SK-N-SH (cell line): ENCODE measurements around the gene MRPL41. TPM values are rescaled to one million over a fixed set of nuclear protein-coding genes. Genes with fewer than 3 reads are reported as not detected.

Source experiments
- CTCF ChIA-PET: fragments of 300-600, 350-600 bp; formaldehyde crosslinking; extraction: SDS; loops from one replicate; lab custom pipeline; 2021; lab: Yijun Ruan, JAX
- POLR2A ChIA-PET: fragments of 350-600 bp; sonication (Branson Sonifier 250); formaldehyde crosslinking; extraction: SDS; loops from one replicate; lab custom pipeline; 2020; ENCODE audit warnings: antibody characterized with exemption, inconsistent platforms; lab: Yijun Ruan, JAX
- DNase-seq: peaks from one replicate; pipeline ENCODE4 v3.0.0; 2012
- H2AFZ ChIP-seq: fragments of 200-600 bp; sonication (generic); 2 replicates; pipeline ENCODE4 v1.8.1; 2016; ENCODE audit warnings: antibody characterized with exemption, mild to moderate bottlenecking, low read depth
- H3F3A ChIP-seq: fragments of 200-600 bp; sonication (generic); replicated peaks from 2 replicates; pipeline ENCODE3; 2016; ENCODE audit warnings: antibody characterized with exemption, mild to moderate bottlenecking; ENCODE audit not compliant: insufficient read depth
- H3K27ac ChIP-seq, 2 experiments: fragments of 200-500 bp in 1 of 2; fragments of 200-600 bp in 1 of 2; sonication (Bioruptor generic) in 1 of 2; sonication (generic), shearing (Covaris generic) in 1 of 2; 2 replicates each; pipeline versions ENCODE4 v1.5.1 to v1.6.1; 2014 to 2016; ENCODE audit warnings: low read depth in 2 of 2, inconsistent platforms in 1 of 2, low read length in 1 of 2, mild to moderate bottlenecking in 1 of 2, mixed read lengths in 1 of 2
- H3K27me3 ChIP-seq: fragments of 200-600 bp; sonication (generic), shearing (Covaris generic); 2 replicates; pipeline ENCODE4 v1.6.1; 2016; ENCODE audit warnings: mixed run types; ENCODE audit not compliant: insufficient read depth
- H3K36me3 ChIP-seq, 2 experiments: fragments of 200-500 bp in 1 of 2; fragments of 200-600 bp in 1 of 2; sonication (Bioruptor generic) in 1 of 2; sonication (generic) in 1 of 2; replicated peaks in 1 of 2; 2 replicates each; pipeline versions ENCODE3 to v1.5.1; 2014 to 2016; ENCODE audit warnings: low read length in 1 of 2, mild to moderate bottlenecking in 1 of 2; ENCODE audit not compliant: insufficient read depth in 2 of 2, control insufficient read depth in 1 of 2
- H3K4me1 ChIP-seq, 2 experiments: fragments of 200-500 bp in 1 of 2; fragments of 200-600 bp in 1 of 2; sonication (Bioruptor generic) in 1 of 2; sonication (generic), shearing (Covaris generic) in 1 of 2; 2 replicates each; pipeline versions ENCODE4 v1.5.1 to v1.6.1; 2014 to 2016; ENCODE audit warnings: low read depth in 1 of 2, low read length in 1 of 2, mixed run types in 1 of 2; ENCODE audit not compliant: insufficient read depth in 2 of 2, control insufficient read depth in 1 of 2
- H3K4me2 ChIP-seq: fragments of 200-600 bp; sonication (generic), shearing (Covaris generic); 2 replicates; pipeline ENCODE4 v1.6.1; 2017; ENCODE audit warnings: mixed run types
- H3K4me3 ChIP-seq, 2 experiments: fragments of 200-500 bp in 1 of 2; fragments of 200-600 bp in 1 of 2; sonication (Bioruptor generic) in 1 of 2; sonication (generic), shearing (Covaris generic) in 1 of 2; 2 replicates each; pipeline versions ENCODE4 v1.5.1 to v1.8.1; 2014 to 2016; ENCODE audit warnings: low read depth in 2 of 2, inconsistent platforms in 1 of 2, low read length in 1 of 2, mild to moderate bottlenecking in 1 of 2, mixed read lengths in 1 of 2, moderate library complexity in 1 of 2
- H3K79me2 ChIP-seq: fragments of 200-600 bp; sonication (generic); 2 replicates; pipeline ENCODE4 v1.8.1; 2017; ENCODE audit warnings: mild to moderate bottlenecking; ENCODE audit not compliant: insufficient read depth
- H3K9ac ChIP-seq: fragments of 200-600 bp; sonication (generic); 2 replicates; pipeline ENCODE4 v1.6.1; 2017; ENCODE audit warnings: mixed run types
- H3K9me2 ChIP-seq: fragments of 200-600 bp; sonication (generic); 2 replicates; pipeline ENCODE4 v1.6.1; 2017; ENCODE audit warnings: mixed run types
- H3K9me3 ChIP-seq: fragments of 200-600 bp; sonication (generic); 2 replicates; pipeline ENCODE4 v1.6.1; 2017; ENCODE audit warnings: mixed run types, mild to moderate bottlenecking, moderate library complexity
- H4K20me1 ChIP-seq: fragments of 200-600 bp; sonication (generic); 2 replicates; pipeline ENCODE4 v1.6.1; 2017; ENCODE audit warnings: mild to moderate bottlenecking, mixed run types; ENCODE audit not compliant: insufficient read depth
- CHD2 ChIP-seq: fragments of 150-350 bp; IDR thresholded peaks from 2 replicates; pipeline ENCODE4 v1.6.1; 2018; ENCODE audit warnings: low read length; ENCODE audit not compliant: partially characterized antibody
- ELF1 ChIP-seq: IDR thresholded peaks from 2 replicates; pipeline ENCODE4 v1.4.0; 2012
- EP300 ChIP-seq, 2 experiments: IDR thresholded peaks; 2 replicates each; pipeline versions ENCODE4 v1.4.0 to v1.6.1; 2012; ENCODE audit warnings: borderline replicate concordance in 1 of 2, low read depth in 1 of 2, low read length in 1 of 2
- EZH2phosphoT487 ChIP-seq: fragments of 200-600 bp; sonication (generic); IDR thresholded peaks from 2 replicates; pipeline ENCODE4 v1.6.1; 2017; ENCODE audit warnings: low read depth, mixed run types, mild to moderate bottlenecking, antibody characterized with exemption, moderate library complexity, borderline replicate concordance
- FOXM1 ChIP-seq: IDR thresholded peaks from 2 replicates; pipeline ENCODE4 v1.4.0; 2012; ENCODE audit warnings: low read depth, mild to moderate bottlenecking
- MEF2A ChIP-seq: IDR thresholded peaks from 2 replicates; pipeline ENCODE4 v1.4.0; 2012; ENCODE audit warnings: low read depth, borderline replicate concordance
- NRF1 ChIP-seq: IDR thresholded peaks from 2 replicates; pipeline ENCODE4 v1.6.1; 2012; ENCODE audit warnings: low read depth, mild to moderate bottlenecking, low read length
- POLR2AphosphoS5 ChIP-seq: IDR thresholded peaks from 2 replicates; pipeline ENCODE4 v1.6.1; 2012; ENCODE audit warnings: low read depth, low read length
- RAD21 ChIP-seq: IDR thresholded peaks from 2 replicates; pipeline ENCODE4 v1.6.1; 2012; ENCODE audit warnings: mild to moderate bottlenecking, low read length
- SIN3A ChIP-seq: IDR thresholded peaks from 2 replicates; pipeline ENCODE4 v1.6.1; 2012; ENCODE audit warnings: low read depth, mild to moderate bottlenecking, low read length, moderate library complexity, borderline replicate concordance
- USF1 ChIP-seq: IDR thresholded peaks from 2 replicates; pipeline ENCODE4 v1.4.0; 2012; ENCODE audit warnings: low read depth, borderline replicate concordance
- USF2 ChIP-seq: fragments of 150-350 bp; IDR thresholded peaks from 2 replicates; pipeline ENCODE4 v1.6.1; 2017; ENCODE audit warnings: antibody characterized with exemption, low read length, low read depth, borderline replicate concordance
- YY1 ChIP-seq: IDR thresholded peaks from 2 replicates; pipeline ENCODE4 v1.4.0; 2012; ENCODE audit warnings: low read depth, mild to moderate bottlenecking
- WGBS: methylation state at CpG from one replicate; pipeline ENCODE4 v1.1.6; 2017; ENCODE audit warnings: low lambda C conversion rate; 5-methylcytosine and 5-hydroxymethylcytosine counted together
- polyA plus RNA-seq, 3 experiments: library from polyadenylated mRNA; depleted of rRNA; stranded (reverse); fragments of >200 nt; gene quantifications; 2 replicates each; pipeline ENCODE4 v1.2.3, GENCODE V29; 2012
- TF ChIP-seq, protein P1 (sequence below): IDR thresholded peaks from 2 replicates; pipeline ENCODE4 v1.4.0; 2012; ENCODE audit warnings: low read depth
- TF ChIP-seq, protein P2 (sequence below): fragments of 150-350 bp; IDR thresholded peaks from 2 replicates; pipeline ENCODE4 v1.6.1; 2016; ENCODE audit warnings: mild to moderate bottlenecking, low read depth, low read length

MRPL41 gene
- polyA plus RNA-seq, 1 of the 3 experiments (the other 2 are of a cell fraction) = 58.9 TPM

- peaks cover 5% of the 10 kb centered on the region for H3F3A ChIP-seq
- H3K27ac ChIP-seq = no peak overlapping the region
- 83% methylated on average over 7 of the region's 7 CpGs for WGBS
These were observed 47.3 kb upstream of the MRPL41 start for GRCh38 chr9:137504432-137504777.

DNA sequence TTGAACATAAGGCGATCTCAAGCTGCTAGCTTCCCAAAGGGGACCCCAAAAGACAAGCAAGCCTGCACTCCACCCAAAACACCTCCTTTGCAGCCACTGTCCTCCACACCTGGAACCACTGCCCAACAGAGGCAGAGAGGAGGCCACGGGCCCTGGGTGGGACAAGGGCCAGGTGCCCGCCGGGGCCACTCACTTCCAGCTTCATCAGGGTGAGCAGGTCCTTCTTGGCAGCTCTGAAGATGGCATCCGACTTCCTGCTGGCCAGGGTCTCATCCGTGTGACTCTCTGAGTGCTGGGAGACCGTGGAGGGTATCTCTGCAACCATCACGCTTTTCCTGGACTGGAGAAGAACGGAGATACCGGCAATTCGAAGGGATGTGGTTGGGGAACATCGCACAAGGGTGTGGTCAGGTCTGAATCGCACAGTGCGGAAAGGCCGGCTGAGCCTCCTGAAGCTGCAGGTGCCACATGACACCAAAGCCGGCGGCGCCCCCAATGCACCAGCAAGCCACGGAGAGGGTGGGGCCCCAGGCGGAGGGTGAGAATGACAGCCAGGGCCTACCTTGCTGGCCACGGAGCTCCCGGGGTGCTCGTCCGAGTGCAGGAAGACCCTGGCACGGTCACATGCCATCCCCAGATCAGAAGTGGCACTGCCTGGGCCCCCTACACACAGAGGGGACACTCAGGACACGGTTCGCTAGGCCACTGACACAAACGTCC, 46.1 kb upstream of the MRPL41 start:
- H3K36me3 ChIP-seq = no peaks in the 10 kb centered on the region
- WGBS = 90% methylated on average over 19 of the region's 28 CpGs
- H4K20me1 ChIP-seq = no peaks in the 10 kb centered on the region
- peaks cover 5% of the 10 kb centered on the region for H3F3A ChIP-seq
- no peak overlapping the region for H2AFZ ChIP-seq
- H3K9me3 ChIP-seq = no peaks in the 10 kb centered on the region
- TF ChIP-seq FOXM1 = no peak
- TF ChIP-seq POLR2AphosphoS5 = no peak
- no peak for TF ChIP-seq SIN3A
- no peaks in the 10 kb centered on the region for H3K27me3 ChIP-seq
- no peaks in the 10 kb centered on the region for H3K4me1 ChIP-seq
- no peak overlapping the region for H3K27ac ChIP-seq
- no peak overlapping the region for H3K9ac ChIP-seq
- DNase-seq = no peak
- no peak overlapping the region for H3K4me3 ChIP-seq
- H3K4me2 ChIP-seq = no peak overlapping the region
- ChIA-PET CTCF (interaction anchor here (0.9 to 1.5 kb wide), 3 partner anchors 60 to 219 kb away, joined by 3 to 4 read pairs (median 3); no protein-coding TSS in a partner anchor), POLR2A (no interaction called here)
- H3K9me2 ChIP-seq = no peaks in the 10 kb centered on the region
- no peaks in the 10 kb centered on the region for H3K79me2 ChIP-seq

More at GRCh38 chr9:137504432-137504777, 47.3 kb upstream of the MRPL41 start:
- H3K4me3 ChIP-seq = no peak overlapping the region
- H3K36me3 ChIP-seq = no peaks in the 10 kb centered on the region
- H3K4me2 ChIP-seq = no peak overlapping the region
- no peaks in the 10 kb centered on the region for H3K4me1 ChIP-seq
- no peak overlapping the region for H3K9ac ChIP-seq
- ChIA-PET CTCF (no interaction called here), POLR2A (no interaction called here)
- H3K79me2 ChIP-seq = no peaks in the 10 kb centered on the region
- H2AFZ ChIP-seq = no peak overlapping the region
- H4K20me1 ChIP-seq = no peaks in the 10 kb centered on the region
- no peaks in the 10 kb centered on the region for H3K9me3 ChIP-seq
- no peaks in the 10 kb centered on the region for H3K9me2 ChIP-seq
- no peak for DNase-seq
- no peaks in the 10 kb centered on the region for H3K27me3 ChIP-seq
- no peak for TF ChIP-seq ELF1
- no peak for TF ChIP-seq YY1
- TF ChIP-seq USF2 = no peak
- no peak for TF ChIP-seq MEF2A
- no peak for TF ChIP-seq NRF1
- no peak for TF ChIP-seq SIN3A
- TF ChIP-seq USF1 = no peak
- TF ChIP-seq, protein P1, sequence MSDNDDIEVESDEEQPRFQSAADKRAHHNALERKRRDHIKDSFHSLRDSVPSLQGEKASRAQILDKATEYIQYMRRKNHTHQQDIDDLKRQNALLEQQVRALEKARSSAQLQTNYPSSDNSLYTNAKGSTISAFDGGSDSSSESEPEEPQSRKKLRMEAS = no peak
- no peak for TF ChIP-seq RAD21
- TF ChIP-seq EZH2phosphoT487 = no peak
- no peak for TF ChIP-seq CHD2
- no peak for TF ChIP-seq EP300 (IDR thresholded peaks at IDR 0.05; ENCODE audit: borderline replicate concordance in 1 of 2, low read depth in 1 of 2, low read length in 1 of 2)
- TF ChIP-seq, protein P2, sequence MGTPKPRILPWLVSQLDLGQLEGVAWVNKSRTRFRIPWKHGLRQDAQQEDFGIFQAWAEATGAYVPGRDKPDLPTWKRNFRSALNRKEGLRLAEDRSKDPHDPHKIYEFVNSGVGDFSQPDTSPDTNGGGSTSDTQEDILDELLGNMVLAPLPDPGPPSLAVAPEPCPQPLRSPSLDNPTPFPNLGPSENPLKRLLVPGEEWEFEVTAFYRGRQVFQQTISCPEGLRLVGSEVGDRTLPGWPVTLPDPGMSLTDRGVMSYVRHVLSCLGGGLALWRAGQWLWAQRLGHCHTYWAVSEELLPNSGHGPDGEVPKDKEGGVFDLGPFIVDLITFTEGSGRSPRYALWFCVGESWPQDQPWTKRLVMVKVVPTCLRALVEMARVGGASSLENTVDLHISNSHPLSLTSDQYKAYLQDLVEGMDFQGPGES = no peak
